CD4-positive, alpha-beta T cell treated with Interleukin-6 at 100 ng/mL for 8 hours (primary cell): Measurements from ENCODE around the gene TBC1D17.

Source experiments
- DNase-seq: peaks from one replicate; pipeline ENCODE4 v3.0.0-alpha.2; 2020; ENCODE audit warnings: mixed read lengths, low spot score

TBC1D17 gene

DNA sequence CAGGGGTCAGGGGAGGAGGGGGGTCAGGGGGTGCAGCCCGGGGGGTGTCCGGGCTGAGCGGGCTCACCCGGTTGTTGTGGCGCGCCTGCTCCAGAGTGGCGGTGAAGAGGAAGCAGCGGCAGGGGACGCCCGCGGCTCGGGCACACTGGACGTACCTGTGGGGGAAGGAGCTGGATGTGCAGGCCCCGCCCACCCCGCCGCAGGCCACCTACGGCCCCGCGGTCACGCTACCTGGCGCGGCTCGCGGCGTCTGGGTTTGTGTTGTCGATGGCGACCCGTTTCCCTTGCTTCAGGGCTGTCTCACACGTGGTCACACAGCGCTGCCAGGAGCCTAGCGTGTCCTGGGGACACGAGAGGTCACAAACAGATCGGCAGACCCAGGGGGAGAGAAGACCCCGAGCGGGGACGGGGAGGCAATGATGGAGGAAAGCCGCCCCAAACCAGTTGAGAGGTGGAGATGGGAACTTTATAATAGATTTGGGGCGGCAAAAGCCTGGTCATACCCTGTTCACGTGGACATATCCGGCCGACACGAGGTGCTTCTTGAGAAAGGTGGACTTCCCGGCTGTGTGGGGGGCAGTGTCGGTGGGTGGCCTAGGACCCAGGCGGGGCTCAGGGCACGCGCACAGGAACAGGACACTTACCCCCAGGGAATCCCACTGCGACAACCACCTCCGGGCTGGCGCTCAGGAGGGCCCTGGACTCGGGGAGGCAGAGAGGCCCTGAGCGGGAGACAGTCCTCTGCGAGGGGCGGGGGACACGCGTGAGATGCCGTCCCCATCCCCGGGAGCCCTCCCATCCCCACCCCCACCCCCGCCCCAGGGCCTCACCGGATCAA is 15.7 kb upstream of the TBC1D17 start:
- DNase-seq, result no peak

DNA sequence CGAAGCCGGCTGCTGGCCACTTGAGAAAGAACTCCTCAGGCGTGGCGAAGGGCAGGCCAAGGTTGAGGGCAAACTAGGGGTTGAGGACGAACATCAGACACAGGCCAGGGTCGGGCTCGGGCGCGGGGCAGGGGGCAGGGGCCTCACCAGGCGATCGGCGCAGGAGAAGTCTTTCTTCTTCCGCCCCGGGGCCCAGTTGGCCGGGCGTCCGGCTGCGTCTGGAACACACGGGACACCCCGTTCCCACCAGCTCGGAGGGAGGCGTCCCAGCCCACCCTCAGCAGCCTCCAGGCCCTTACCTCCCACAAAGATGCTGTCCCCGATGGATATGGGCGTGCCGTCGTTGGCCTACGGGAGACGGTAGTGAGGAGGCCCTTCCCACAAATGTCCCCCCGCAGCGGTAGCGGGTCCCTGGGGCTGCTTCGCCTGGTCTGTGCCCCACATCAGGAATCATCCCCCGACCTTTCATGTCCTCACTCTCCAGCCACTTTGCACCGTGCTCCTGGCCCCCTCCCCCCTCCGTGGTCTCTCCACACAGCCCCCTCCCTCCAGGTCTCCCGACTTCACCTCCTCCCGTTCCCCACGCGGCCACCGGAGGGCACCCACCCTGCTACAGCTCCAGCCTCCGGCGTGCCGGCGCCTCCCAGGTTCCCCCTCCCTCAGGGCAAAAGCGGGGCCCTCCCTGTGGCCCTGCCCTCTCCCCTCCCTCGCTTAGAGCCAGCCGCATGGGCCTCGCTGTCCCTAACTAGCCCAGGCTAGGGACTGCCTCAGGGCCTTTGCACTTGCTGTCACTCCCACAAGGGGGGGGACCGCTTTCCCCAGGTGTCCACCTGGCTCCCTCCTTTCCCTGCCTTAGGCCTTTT is 14.9 kb upstream of the TBC1D17 start:
- no peak for DNase-seq

DNA sequence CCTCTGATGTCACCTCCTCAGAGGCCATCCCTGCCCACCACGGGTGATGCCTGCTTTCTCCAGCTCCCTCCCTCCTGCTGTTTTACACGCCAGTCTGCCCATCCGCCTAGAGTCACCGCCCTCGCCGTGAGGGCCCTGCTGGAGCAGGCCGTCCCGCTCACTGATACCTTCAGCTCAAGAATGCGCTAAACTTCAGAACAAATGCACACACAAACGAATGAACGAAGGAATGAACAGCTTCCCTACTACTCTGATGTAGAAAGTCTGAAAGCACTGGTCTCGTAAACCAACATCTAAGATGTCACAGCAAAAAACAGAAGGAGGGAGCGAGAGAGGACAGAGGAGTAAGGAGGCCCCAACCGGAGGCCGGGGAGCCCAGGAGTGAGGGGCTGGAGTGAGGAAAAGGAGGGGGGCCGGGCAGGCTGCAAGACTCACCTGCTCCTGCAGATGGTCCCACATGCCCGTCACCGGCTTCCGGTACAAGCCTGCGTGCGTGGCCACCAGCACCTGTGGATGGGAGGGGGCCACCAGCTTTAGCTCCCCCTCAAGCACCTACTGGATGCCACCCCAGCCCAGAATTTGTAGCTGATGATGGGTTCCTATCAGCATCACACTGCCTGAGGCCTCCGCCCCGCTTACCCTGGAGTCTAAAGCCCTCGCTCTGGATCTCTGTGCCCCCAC is 14.1 kb upstream of the TBC1D17 start:
- no peak for DNase-seq

DNA sequence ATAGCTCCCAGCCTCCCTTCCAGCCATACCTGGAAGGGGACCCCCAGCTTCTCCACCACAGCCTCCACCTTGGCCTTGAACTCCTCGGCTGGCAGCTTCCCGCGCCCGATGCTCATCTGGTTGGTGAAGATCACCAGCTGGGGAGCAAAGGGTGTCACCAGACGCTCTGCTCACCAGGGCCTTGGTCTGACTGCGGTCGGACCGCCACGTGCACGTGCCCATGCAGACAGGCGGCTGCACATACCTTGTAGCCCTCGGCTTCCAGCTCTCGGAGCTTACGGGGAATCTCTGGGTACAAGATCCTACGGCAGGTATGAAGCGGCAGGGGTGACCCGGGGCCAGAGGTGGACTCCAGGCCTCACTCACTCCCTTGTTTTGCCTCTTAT is 13.6 kb upstream of the TBC1D17 start:
- no peak for DNase-seq

DNA sequence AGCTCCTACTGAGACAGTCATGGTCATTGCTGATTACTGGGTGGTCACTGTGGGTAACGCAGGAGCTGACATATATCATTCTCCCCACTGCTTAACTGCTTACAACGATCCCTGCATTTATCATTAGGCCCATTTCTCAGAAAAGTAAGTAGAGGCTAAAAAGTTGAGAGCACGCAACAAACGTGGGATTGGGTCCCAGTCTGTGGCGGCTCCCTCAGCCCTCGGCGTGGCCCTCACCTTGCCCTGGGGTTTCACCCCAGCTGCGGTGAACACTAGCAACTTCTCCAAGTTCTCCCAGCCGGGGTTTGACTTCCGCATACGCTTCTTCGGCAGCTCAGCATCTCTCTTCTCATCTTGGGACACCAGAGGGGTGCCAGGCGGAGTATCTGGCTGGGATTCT is 12.6 kb upstream of the TBC1D17 start:
- no peak for DNase-seq

DNA sequence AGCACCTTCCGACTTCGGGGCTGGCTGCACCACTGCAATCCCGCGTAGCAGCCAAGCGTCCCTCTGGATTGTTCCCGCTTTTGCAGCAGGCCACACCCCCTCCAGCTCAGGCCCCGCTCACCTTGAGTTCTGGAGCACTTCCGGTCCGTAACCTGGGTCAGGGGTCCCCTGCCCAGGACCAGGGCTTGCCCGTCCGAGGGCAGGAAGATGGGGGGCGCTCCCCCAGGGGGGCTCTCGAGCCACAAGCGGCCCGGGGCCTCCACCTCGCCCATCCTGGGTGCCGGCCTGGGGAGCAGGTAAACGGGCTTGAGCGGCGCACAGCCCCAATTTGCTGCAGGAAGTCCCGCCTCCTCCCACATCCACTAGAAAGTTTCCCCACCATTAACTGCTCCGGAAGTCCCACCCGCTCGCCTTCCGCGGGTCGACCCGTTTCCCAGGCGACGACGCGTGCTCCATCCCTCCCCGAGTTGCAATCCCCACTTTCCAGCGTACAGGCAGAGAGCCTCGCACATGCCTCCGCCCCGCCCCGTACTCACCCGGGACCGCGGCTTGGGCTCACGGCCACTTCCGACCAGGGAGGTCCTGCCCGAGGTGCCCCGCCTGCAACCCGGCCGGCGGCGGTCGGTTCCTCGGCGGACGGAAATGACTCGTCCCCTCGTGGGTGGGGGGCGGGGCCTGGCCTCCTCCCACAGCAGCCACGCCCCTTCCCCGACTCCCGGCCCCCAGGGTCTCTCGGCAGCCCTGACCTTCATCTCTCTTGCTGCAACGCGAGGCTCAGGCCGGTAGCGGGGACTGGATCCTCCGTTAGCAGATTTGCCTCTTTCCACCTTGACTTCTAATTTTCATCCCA is 10.3 kb upstream of the TBC1D17 start, which contains the start of gene PNKP:
Gene PNKP (minus strand): TSS at position 644 of the 850 bp plus-strand sequence. CDS start 372 bp downstream, at position 272.
- peak; percentile 86 for DNase-seq

DNA sequence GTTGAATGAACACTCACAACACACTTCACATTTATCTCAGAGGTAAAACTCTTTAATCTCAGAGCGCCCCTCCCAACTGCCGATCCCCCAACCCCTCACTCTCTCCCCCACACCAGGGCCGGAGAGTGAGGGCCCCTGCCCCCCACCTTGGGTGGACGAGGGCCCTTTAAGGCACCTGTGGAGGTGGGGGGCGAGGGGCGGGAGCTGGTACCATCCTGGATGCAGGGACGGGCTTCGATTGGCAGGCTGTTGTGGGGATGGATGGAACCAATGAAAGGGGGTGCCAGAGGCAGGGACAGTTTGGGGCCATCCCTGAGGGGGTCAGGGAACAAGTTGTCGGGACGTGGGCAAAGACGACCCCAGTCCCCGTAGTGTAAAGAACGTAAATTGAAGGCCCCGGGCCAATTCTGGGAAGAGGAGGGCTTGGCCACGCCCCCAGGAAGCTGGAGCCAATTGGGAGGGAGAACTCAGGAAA is 8.5 kb upstream of the TBC1D17 start:
- DNase-seq, result no peak

DNA sequence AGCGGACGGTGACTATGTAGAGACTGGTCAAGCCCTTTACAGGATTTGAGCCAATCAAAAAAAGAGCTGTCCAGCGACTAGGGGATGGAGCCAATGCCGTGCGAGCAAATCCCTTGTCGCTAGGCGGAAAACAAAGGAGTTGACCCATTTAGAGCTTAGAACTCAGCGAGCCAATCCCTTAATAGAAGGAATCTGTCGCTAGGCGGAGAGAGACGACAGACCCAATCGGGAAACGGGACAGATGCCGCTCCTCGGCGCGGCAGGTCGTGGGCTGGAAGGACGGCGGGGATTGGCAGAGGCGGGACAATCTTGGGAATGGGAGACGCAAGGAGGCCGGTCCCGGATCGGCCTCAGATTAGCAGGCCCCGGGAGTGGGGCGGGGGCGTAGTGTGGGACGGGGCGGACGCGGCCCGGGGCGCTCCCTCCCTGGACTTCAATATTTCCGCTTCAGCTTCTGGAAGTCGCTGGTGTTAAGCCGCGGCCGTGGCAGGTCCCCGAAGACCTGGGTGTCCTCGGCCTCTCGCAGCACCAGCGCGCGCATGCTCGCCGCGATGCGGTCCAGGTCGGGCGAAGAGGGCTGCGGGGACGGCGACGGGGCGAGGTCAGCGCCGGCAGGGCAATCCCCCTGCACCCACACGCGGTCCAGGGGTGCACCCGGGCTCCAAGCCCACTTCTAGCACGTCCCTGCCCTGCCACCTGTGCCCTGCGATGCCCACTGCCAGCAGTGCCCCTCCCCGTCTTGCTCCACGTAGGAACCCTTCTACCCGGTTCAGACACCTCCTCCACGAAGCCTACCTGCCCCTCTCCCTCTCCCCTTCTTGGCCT is 7.8 kb upstream of the TBC1D17 start:
- DNase-seq, result peak; percentile 96

DNA sequence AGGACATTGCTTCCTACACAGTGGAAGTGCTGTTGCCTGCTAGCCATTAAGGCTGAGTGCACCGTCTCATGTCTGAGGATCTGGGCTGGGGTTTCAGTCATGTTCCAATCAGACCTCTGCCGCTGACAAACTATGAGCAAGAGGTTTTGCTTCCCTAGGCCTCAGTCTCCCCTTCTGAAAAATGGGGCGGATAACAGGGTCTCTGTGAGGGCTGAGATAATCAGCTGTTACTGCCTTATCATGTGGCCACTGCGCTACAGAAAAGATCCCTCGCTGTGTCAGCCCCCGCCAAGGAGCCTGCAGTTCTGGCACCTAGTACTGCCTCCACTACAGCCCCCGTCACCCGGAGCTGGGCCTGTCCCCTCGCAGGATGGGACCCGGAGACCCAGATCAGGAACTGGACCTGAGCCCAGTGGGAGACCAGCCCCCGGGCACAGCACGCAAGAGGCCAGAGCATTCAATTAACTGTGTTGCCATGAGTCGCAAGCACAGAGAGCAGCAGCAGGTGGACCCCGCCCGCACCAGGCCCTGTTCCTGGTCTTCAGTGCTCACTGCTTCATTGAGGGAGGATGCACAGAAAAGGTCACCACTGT is 7.1 kb upstream of the TBC1D17 start:
- DNase-seq, result no peak

DNA sequence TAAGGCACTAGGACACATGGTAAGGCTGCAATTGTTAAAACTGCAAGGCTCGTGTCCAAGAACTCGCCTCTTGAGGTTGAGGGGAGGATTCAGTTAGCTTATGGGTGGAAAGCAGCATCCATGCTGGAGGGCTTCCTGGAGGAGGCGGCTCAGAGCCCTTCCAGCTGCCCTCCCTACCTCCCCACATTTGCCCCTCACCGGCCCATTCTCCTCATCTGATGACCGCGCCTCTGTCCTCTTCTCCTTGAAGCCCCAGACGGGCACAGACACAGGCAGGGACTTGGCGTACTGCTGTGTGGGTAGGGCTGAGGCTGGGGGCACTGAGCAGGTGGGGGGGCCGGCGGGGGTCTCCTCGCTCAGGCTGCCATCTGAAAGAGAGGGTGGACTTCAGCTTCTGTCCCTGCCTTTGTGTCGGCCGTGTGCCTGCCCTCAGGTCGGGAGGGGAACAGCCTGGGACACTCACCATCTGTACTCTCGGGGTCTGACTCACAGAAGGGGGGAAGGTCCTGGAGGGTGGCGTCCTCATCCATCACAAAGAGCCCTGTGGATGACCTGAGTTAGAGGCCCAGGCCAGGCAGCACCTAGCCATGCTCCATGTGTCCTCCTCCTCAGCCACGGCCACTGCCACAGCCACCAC is 6.0 kb upstream of the TBC1D17 start:
- no peak for DNase-seq

DNA sequence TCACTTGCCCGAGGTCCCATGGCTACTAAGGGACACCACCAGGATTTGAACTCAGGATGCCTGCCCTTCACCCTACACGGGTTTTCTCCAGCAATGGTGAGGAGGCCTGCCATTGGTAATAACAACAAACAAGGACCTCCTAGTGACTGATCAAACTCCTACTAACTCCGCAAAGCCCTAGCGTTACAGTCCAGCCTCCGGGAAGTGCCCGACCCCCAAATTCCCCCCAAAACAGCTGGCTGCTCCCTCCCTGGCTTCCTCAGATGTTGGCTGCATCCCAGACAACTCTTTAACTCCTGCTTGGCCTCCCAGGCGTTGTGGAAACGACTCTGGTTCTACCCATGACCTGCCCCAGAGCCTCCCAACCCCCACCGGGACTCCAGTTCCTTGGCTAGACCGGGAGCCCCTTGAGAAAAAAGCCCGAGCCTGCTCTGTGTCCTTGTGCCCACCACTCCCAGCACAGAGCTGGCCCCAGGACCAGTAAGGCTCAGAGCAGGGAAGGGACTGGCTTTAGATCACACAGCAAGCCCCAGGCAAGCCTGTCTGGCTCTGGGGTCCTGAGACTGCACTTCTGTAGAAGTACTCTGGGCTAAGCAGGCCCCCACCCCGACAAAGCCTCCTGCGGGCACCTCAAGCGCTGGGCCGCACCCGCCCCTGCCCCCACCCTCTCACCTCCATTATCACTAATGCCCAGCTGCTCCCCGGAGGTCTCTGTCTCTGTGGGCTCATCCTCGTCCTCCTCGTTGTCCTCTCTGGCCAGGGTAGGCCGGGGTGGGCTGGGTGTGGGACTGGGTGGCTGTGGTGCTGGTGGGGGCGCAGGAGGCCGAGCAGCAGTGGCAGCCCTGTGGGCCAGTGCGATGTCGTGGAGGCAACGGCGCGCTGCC is 5.0 kb upstream of the TBC1D17 start:
- DNase-seq, result no peak

DNA sequence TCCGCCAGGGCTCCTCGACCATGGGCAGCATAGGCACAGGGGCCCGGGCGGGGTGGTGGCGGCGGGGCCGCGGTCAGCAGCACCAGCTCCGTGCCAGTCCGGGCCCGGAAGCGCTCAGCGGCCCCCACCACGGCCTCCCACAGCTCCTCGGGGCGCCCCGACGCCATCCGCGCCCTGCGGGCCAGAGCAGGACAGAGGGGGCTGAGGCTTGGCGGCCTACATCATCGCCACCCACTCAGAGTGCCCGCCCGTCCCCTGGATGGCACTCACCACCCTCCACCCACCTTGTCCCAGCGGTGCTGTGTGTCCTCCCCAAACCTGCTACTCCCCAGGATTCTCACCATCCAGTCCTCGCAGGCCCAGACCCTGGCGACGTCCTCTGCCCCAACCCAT is 4.4 kb upstream of the TBC1D17 start:
- DNase-seq, result no peak

DNA sequence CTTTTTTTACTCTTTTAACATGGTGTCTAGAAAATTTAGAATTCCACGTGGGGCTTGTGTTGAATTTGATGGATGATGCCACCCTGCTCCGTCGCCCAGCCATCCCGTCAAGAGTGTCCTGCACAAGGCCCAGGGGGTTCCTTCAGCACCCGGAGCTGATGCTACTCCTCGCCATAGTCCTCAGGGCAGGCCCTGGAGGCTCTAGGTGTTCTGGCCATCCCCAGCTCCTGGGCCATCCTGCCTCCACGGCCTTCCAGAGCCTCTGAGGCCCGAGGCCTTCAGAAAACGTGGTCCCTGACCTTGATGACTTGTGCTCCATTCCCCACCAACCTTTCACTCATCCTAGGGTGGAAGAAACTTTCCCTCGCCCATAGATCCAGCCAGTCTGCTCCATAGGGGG is 3.7 kb upstream of the TBC1D17 start:
- DNase-seq, result no peak

DNA sequence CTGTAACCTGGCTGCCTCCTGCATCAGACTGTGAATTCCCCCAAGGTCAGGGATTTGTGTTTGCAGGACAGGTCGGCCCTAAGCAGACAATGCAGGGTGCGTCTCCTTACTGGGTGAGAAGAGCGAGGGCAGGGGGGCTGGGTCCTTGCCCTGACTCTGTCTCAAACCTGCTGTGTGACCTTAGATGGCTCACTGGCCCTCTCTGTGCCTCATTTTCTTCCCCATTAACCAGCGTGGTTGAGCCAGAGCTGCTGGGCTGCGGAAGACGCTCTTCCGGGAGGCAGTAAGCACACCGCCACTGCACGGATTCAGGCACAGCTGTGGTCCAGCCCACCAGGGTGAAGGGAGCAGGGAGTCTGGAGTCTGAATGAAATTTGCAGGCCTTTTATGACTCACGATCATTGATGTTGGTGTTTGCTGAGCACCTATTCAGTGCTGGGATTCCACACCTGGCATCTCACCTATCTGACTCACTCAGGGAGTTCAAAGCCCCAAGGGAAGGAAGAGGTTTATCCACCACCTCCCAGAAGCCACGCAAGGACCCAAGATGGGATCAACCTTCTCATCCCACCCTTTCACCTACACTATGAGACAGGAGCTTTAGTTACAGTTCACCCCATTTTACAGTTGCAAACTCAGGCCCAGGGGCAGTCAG is 2.9 kb upstream of the TBC1D17 start:
- DNase-seq, result no peak

DNA sequence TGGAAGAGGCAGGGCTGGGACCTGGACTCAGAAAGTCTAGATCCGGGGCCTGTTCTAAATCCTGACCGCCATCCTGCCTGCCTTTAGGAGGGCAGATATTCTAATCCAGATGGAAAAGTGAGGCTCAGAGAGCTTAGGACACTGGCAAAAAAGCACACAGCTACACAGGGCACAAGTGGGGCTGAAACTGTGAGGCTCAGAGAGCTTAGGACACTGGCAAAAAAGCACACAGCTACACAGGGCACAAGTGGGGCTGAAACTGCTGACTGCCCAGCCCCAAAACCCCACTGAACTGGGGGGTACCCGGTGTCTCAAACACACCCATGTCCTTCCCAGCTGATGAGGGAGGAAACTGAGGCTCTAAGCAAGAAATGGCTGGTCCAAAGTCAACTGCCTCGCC is 2.3 kb upstream of the TBC1D17 start:
- no peak for DNase-seq

DNA sequence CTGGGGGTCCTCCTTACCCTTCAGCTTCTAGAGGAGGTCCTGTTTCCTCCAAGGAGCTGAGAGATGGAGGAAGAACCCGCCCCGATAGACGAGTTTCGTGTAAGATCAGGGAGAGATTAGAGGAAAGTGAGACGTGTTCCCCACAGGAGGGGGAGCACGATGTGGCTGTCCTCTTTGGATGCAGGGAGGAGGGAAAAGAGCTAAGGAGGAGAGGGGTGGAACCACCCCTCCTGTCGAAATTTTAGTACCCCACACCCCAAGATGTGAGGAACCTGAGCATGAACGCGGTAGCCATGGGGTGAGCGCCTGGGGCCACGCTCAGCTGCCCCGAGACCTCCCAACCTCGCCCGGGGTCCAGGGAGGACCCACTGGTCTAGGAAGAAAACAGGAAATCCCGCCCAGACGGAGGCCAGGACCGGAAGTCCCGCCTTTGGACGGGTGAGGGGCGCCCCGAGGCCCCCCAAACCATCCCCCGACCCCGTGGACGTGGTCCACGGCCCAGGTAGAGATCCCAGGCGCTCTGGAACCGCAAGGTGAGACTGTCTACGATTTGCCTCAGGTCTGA is 1.6 kb upstream of the TBC1D17 start:
- peak; percentile 46 for DNase-seq

DNA sequence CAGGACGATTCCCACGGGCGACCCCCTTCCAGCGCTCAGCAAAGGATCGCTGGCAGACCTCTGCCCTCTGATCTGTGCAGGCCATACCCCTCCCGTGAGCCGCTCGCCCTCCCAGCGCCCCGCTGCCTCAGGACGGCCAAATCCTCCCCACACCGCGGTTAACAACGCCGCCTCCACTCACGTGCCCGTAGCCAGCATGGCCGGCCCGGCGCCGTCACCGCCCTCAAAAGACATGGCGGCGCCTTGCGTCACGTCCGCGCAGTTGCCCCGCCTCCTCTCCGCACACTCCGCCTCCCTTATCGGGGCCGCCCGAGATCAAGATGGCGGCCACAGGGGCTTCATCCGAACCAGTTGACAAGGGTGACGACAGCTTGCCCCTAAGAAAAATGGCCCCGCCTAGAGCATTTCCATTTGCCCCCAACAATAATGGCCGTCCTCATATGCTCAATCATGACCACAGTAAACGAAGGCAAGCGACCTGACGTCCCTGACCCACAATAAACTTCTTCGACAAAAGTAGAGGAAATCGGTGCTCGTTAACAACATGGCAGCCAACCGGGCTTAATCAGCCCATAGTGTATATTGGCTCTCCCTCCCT is 981 bp upstream of the TBC1D17 start:
- DNase-seq, result peak; percentile 99
